22Rv1 (cell line): ENCODE measurements around the gene INSM1.

ENCODE experiments used
- H3K27ac ChIP-seq: fragments of 450-650 bp; 2 replicates; pipeline ENCODE4 v1.5.1; 2017
- CTCF ChIP-seq: fragments of 450-650 bp; IDR thresholded peaks from 2 replicates; pipeline ENCODE4 v1.5.1; 2017; ENCODE audit warnings: mild to moderate bottlenecking
- ZFX ChIP-seq: fragments of 450-650 bp; IDR thresholded peaks from 2 replicates; pipeline ENCODE4 v1.6.1; 2017; ENCODE audit warnings: antibody characterized with exemption, borderline replicate concordance

The INSM1 gene

GRCh38 chr20:20362774-20363433 lies 5.0 kb upstream of the INSM1 start:
- no peak overlapping the region for H3K27ac ChIP-seq
- TF ChIP-seq CTCF (no peak), ZFX (no peak)

GRCh38 chr20:20363434-20363798 lies 4.5 kb upstream of the INSM1 start:
- no peak overlapping the region for H3K27ac ChIP-seq
- TF ChIP-seq CTCF (no peak), ZFX (no peak)

- H3K27ac ChIP-seq = no peak overlapping the region
- TF ChIP-seq ZFX (no peak), CTCF (no peak)
These were observed 3.9 kb upstream of the INSM1 start for GRCh38 chr20:20363799-20364592.

- H3K27ac ChIP-seq = no peak overlapping the region
These were observed 3.1 kb upstream of the INSM1 start for GRCh38 chr20:20364593-20365479.

GRCh38 chr20:20365480-20366161 lies 2.3 kb upstream of the INSM1 start:
- H3K27ac ChIP-seq = no peak overlapping the region
- TF ChIP-seq ZFX = no peak
- no peak for TF ChIP-seq CTCF

More at GRCh38 chr20:20364593-20365479, 3.1 kb upstream of the INSM1 start:
- TF ChIP-seq ZFX (no peak), CTCF (no peak)

- no peak overlapping the region for H3K27ac ChIP-seq
- no peak for TF ChIP-seq ZFX
- no peak for TF ChIP-seq CTCF
These were observed 1.4 kb upstream of the INSM1 start for GRCh38 chr20:20366551-20366875.
